C4-2B (cell line): Measurements from ENCODE around the gene JPT2.

Experiments
- CTCF ChIP-seq: fragments of 450-650 bp; conservative IDR thresholded peaks from 2 replicates; pipeline ENCODE4 v1.5.1; 2017; ENCODE audit warnings: mild to moderate bottlenecking
- ZFX ChIP-seq: fragments of 450-650 bp; IDR thresholded peaks from 2 replicates; pipeline ENCODE4 v1.6.1; 2017

GRCh38 chr16:1690810-1691209, 12.7 kb downstream of the JPT2 start:
- no peak for TF ChIP-seq CTCF
- TF ChIP-seq ZFX = no peak
